AG04449 (cell line): Measurements from ENCODE around the gene DNAAF1.
A peak's percentile ranks its signal among the peaks of the same experiment; 100 is the strongest.

Source experiments
- CTCF ChIA-PET: fragments of 350-600 bp; formaldehyde crosslinking; extraction: SDS; loops from one replicate; lab custom pipeline; 2021; ENCODE audit warnings: antibody characterized with exemption; lab: Yijun Ruan, JAX
- POLR2A ChIA-PET: fragments of 400-600, 350-600 bp; formaldehyde crosslinking; extraction: SDS; loops from one replicate; lab custom pipeline; 2020; ENCODE audit warnings: antibody characterized with exemption, inconsistent platforms; lab: Yijun Ruan, JAX
- DNase-seq: peaks from one replicate; pipeline ENCODE4 v3.0.0-alpha.2; 2010; ENCODE audit warnings: low read depth, low spot score
- H3K4me3 ChIP-seq: 2 replicates; pipeline ENCODE4 v1.5.1; 2011; ENCODE audit warnings: low read depth, mild to moderate bottlenecking, control low read depth, low read length
- CTCF ChIP-seq: IDR thresholded peaks from one replicate; pipeline ENCODE4 v1.5.1; 2011; ENCODE audit warnings: mild to moderate bottlenecking, moderate library complexity, low read length, control low read depth, inconsistent platforms; ENCODE audit not compliant: insufficient read depth; ENCODE audit errors: missing control alignments

Gene DNAAF1

GRCh38 chr16:84218176-84218823, 73.2 kb downstream of the DNAAF1 start:
- CTCF ChIA-PET, result interaction anchor here (1.1 kb wide), 1 partner anchor 31 kb away, joined by 3 read pairs; no protein-coding TSS in a partner anchor
- POLR2A ChIA-PET, result no interaction called here
- TF ChIP-seq CTCF, result no peak
- no peak for DNase-seq
- no peak overlapping the region for H3K4me3 ChIP-seq

- TF ChIP-seq CTCF, result no peak
- no peak for DNase-seq
- POLR2A ChIA-PET, result no interaction called here
- CTCF ChIA-PET, result interaction anchor here (1.1 kb wide), 1 partner anchor 32 kb away, joined by 3 read pairs; no protein-coding TSS in a partner anchor
- no peak overlapping the region for H3K4me3 ChIP-seq
Observed at GRCh38 chr16:84218956-84219355, 73.8 kb downstream of the DNAAF1 start.

- no peak for TF ChIP-seq CTCF
- CTCF ChIA-PET, result interaction anchor here (1.0 kb wide), 1 partner anchor 11 kb away, joined by 3 read pairs; no protein-coding TSS in a partner anchor
- H3K4me3 ChIP-seq, result no peak overlapping the region
- peak; percentile 14 for DNase-seq
- POLR2A ChIA-PET, result no interaction called here
Observed at GRCh38 chr16:84220851-84221250, 75.7 kb downstream of the DNAAF1 start.

GRCh38 chr16:84223456-84223855, 78.3 kb downstream of the DNAAF1 start:
- TF ChIP-seq CTCF, result no peak
- H3K4me3 ChIP-seq, result no peak overlapping the region
- ChIA-PET CTCF (no interaction called here), POLR2A (interaction anchor here (0.5 kb wide), 1 partner anchor 173 kb away, joined by 3 read pairs; no protein-coding TSS in a partner anchor)
- DNase-seq, result no peak

- no peak overlapping the region for H3K4me3 ChIP-seq
- no peak for DNase-seq
- ChIA-PET POLR2A (interaction anchor here (0.6 kb wide), 1 partner anchor 55 kb away, joined by 3 read pairs; no protein-coding TSS in a partner anchor), CTCF (interaction anchor here (0.6 kb wide), 1 partner anchor 398 kb away, joined by 4 read pairs; no protein-coding TSS in a partner anchor)
- no peak for TF ChIP-seq CTCF
Observed at GRCh38 chr16:84224554-84224953, 79.4 kb downstream of the DNAAF1 start.

GRCh38 chr16:84225126-84225525, 80.0 kb downstream of the DNAAF1 start:
- CTCF ChIA-PET, result interaction anchor here (0.6 kb wide), 1 partner anchor 397 kb away, joined by 4 read pairs; no protein-coding TSS in a partner anchor

More at GRCh38 chr16:84225126-84225525, 80.0 kb downstream of the DNAAF1 start:
- DNase-seq, result no peak
- H3K4me3 ChIP-seq, result no peak overlapping the region
- POLR2A ChIA-PET, result no interaction called here
- no peak for TF ChIP-seq CTCF
